Measurements from ENCODE around the gene TRNP1.
A peak's percentile ranks its signal among the peaks of the same experiment; 100 is the strongest.

TRNP1 gene

DNA sequence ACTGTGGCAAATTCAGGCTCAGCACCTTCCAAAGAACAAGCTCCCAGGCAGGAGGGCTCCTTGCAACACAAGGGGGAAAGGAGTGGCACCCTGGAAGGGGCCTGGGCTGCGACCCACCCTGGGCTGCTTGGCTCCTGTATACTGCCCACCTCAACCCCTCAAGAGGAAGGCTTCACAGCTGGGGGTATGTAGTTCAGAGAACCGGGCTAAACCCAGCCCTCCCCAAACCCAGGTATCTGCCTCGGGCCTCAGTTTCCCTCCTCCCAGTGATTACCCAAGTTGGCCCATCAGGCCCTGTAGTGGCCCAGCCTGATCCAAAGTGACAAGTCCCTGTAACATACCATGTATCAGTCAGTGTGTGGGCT, 11.7 kb downstream of the TRNP1 start:
- Histone ChIP-seq H3K27me3 (ENCODE audit: insufficient read depth, poor library complexity, severe bottlenecking) (no peaks in the 10 kb centered on the region), H3K36me3 (ENCODE audit: low read depth) (peaks cover 55% of the 10 kb centered on the region), H3K27ac (ENCODE audit: poor library complexity, severe bottlenecking) (peak overlapping the region; percentile 98), H3K9me3 (ENCODE audit: severe bottlenecking) (no peaks in the 10 kb centered on the region), H3K4me1 (ENCODE audit: insufficient read depth, poor library complexity, severe bottlenecking) (peaks cover 62% of the 10 kb centered on the region), H3K4me3 (ENCODE audit: severe bottlenecking) (no peak overlapping the region)
- no peak for DNase-seq (ENCODE audit: low spot score)
- TF ChIP-seq CTCF (IDR thresholded peaks at IDR 0.05; ENCODE audit: poor library complexity, severe bottlenecking) = no peak
- ATAC-seq (ENCODE audit: low read depth) = no peak

DNA sequence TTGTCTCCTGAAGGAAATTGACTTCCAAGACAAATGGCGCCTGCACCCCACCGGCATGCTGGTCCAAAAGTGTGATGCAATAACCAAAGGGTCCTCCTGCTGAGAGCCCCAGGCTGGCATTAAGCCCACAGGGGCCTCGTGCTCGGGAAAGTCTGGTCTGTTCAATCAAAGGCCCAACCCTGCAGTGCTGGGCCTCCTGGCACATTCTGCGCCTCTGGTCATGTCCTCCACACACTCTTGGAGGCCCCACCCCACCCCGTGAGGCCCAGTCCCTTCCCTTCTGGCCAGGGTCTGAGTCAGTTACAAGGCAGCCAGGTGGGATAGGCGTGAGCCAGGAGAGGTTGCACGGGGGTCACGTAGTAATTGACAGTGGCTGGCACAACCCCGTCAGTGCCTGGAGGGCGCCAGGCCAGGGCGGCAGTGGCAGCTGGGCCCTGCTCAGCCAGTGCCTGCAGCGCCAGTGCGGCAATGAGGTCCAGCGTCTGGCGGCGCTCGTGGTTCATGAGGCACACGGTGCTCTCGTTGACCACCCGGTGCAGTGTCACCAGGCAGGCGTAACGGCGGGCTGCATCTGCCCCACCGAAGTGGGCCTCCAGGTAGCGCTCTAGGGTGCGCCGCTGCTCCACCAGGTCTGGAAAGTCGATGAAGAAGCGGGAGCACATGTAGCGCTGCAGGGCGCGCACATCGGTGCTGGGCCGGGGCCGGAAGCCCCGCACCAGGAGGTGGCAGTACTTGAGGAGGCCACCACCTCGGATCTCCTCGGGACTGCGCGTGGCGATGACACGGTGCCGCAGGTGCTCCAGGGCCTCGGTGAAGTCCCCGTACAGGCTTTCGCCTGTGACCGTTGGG, 12.4 kb downstream of the TRNP1 start:
- Histone ChIP-seq H3K4me1 (ENCODE audit: insufficient read depth, poor library complexity, severe bottlenecking) (peaks cover 55% of the 10 kb centered on the region), H3K9me3 (ENCODE audit: severe bottlenecking) (no peaks in the 10 kb centered on the region), H3K27me3 (ENCODE audit: insufficient read depth, poor library complexity, severe bottlenecking) (no peaks in the 10 kb centered on the region), H3K36me3 (ENCODE audit: low read depth) (peaks cover 50% of the 10 kb centered on the region), H3K4me3 (ENCODE audit: severe bottlenecking) (no peak overlapping the region), H3K27ac (ENCODE audit: poor library complexity, severe bottlenecking) (peak overlapping the region; percentile 98)
- DNase-seq (ENCODE audit: low spot score) (peak; percentile 86), ATAC-seq (ENCODE audit: low read depth) (peak; percentile 45)
- TF ChIP-seq CTCF (IDR thresholded peaks at IDR 0.05; ENCODE audit: poor library complexity, severe bottlenecking) = no peak

- ATAC-seq (ENCODE audit: low read depth) (no peak), DNase-seq (ENCODE audit: low spot score) (no peak)
- no peak for TF ChIP-seq CTCF (IDR thresholded peaks at IDR 0.05; ENCODE audit: poor library complexity, severe bottlenecking)
- Histone ChIP-seq H3K4me3 (ENCODE audit: severe bottlenecking) (no peak overlapping the region), H3K9me3 (ENCODE audit: severe bottlenecking) (no peaks in the 10 kb centered on the region), H3K27ac (ENCODE audit: poor library complexity, severe bottlenecking) (peak overlapping the region; percentile 98), H3K4me1 (ENCODE audit: insufficient read depth, poor library complexity, severe bottlenecking) (peaks cover 47% of the 10 kb centered on the region), H3K27me3 (ENCODE audit: insufficient read depth, poor library complexity, severe bottlenecking) (no peaks in the 10 kb centered on the region), H3K36me3 (ENCODE audit: low read depth) (peaks cover 50% of the 10 kb centered on the region)
These were observed 13.2 kb downstream of the TRNP1 start for GRCh38 chr1:27006683-27007082.

GRCh38 chr1:27007909-27008582, 14.6 kb downstream of the TRNP1 start:
- Histone ChIP-seq H3K27ac (ENCODE audit: poor library complexity, severe bottlenecking) (peak overlapping the region; percentile 98), H3K36me3 (ENCODE audit: low read depth) (peaks cover 41% of the 10 kb centered on the region), H3K4me3 (ENCODE audit: severe bottlenecking) (no peak overlapping the region), H3K27me3 (ENCODE audit: insufficient read depth, poor library complexity, severe bottlenecking) (no peaks in the 10 kb centered on the region), H3K9me3 (ENCODE audit: severe bottlenecking) (no peaks in the 10 kb centered on the region), H3K4me1 (ENCODE audit: insufficient read depth, poor library complexity, severe bottlenecking) (peaks cover 39% of the 10 kb centered on the region)
- DNase-seq (ENCODE audit: low spot score) = no peak
- ATAC-seq (ENCODE audit: low read depth) = peak; percentile 22
- no peak for TF ChIP-seq CTCF (IDR thresholded peaks at IDR 0.05; ENCODE audit: poor library complexity, severe bottlenecking)

All from RWPE2 (cell line).